ENCODE measurements around the gene SSBP3. TPM values are rescaled to one million over a fixed set of nuclear protein-coding genes. Genes with fewer than 3 reads are reported as not detected.
A peak's percentile ranks its signal among the peaks of the same experiment; 100 is the strongest.

Gene SSBP3
- total and polyA plus RNA-seq, 9 of the 15 experiments (the other 6 are each of a cell fraction or from before 2014, with no cell fraction given), result 8.7 to 108 (median 33.8) TPM

DNA sequence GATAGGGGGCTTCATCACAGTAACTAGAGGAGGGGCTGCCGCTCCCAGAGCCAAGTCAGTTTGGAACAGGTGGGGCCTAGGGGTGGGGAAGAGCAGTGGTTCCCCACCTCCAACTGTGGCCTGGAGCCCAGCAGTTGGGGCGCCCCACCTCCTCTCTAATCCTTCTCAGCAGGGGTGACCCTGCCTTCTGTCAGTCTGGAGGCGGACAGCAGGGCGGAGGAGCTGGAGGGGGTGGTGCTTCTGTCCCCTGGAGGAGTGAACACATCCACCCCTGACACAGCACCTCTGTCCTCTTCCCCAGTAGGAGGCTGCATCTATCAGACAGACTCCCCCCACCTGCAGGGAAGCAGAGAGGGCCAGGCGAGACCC is 132.4 kb downstream of the SSBP3 start:
- DNase-seq (ENCODE audit: extremely low read depth in 1 of 4, low spot score in 3 of 4), result peak; percentile 94 to 98 (median 96)
- Histone ChIP-seq H3K36me3 (ENCODE audit: control insufficient read depth, insufficient read depth, low read length) (peaks cover 27% of the 10 kb centered on the region; the same call in 2 of the 3 replicates), H3K9me3 (replicated peaks; ENCODE audit: control insufficient read depth, insufficient read depth, low read depth, low read length) (no peaks in the 10 kb centered on the region), H3K9me1 (ENCODE audit: control insufficient read depth, insufficient read depth, low read length) (peaks cover 15% of the 10 kb centered on the region), H3K79me2 (ENCODE audit: control insufficient read depth, insufficient read depth, low read length) (peaks cover 66% of the 10 kb centered on the region), H3K27me3 (ENCODE audit: control insufficient read depth in 2 of 2, insufficient read depth in 2 of 2, low read length in 2 of 2) (no peaks in the 10 kb centered on the region), H3K4me2 (ENCODE audit: insufficient read depth, low read length) (peak overlapping the region; percentile 66), H2AFZ (ENCODE audit: low read depth, low read length) (no peak overlapping the region), H3K27ac (ENCODE audit: extremely low read depth, low read depth, low read length) (peak overlapping the region; percentile 71), H3K4me3 (no peak overlapping the region; the same call in 1 of the 2 replicates), H3K4me1 (replicated peaks in 1 of 2; ENCODE audit: control insufficient read depth in 2 of 2, insufficient read depth in 2 of 2, low read length in 2 of 2) (peaks cover 43 to 49% of the 10 kb centered on the region in 2 experiments), H3K9ac (ENCODE audit: insufficient read depth in 1 of 2, low read depth in 2 of 2, low read length in 2 of 2) (peak overlapping the region; percentile 39 to 79), H4K20me1 (replicated peaks; ENCODE audit: control insufficient read depth, insufficient read depth, low read length) (peaks cover 40% of the 10 kb centered on the region)
- WGBS (ENCODE audit: insufficient coverage, low coverage, missing lambda C conversion rate), result 0% methylated on average over 5 of the region's 5 CpGs
- peak; percentile 96 for ATAC-seq
- POLR2A ChIA-PET, result interaction anchor here (0.6 to 2.8 kb wide), 8 partner anchors 12 to 278 kb away, joined by 3 to 11 read pairs (median 4); no protein-coding TSS in a partner anchor
- no TSS peak for BruUV-seq (replicated peaks)
- intact Hi-C loops (cut with micrococcal nuclease), result loop anchor here (1.0 to 5.0 kb wide), 5 partner anchors 37 to 215 kb away; no protein-coding TSS in a partner anchor
- peak; percentile 96 for FAIRE-seq
- in situ Hi-C loops (cut with MboI), result no loop called here
- CTCF ChIA-PET (ENCODE audit: low intra/inter-chr PET ratio), result interaction anchor here (0.6 kb wide), 2 partner anchors 399 to 441 kb away, joined by 3 to 4 read pairs; no protein-coding TSS in a partner anchor
- TF ChIP-seq GATA2 (CRISPR knock-in tag; IDR thresholded peaks at IDR 0.05) (no peak), KLF13 (tag; IDR thresholded peaks at IDR 0.05; ENCODE audit: borderline replicate concordance, low read depth) (peak; percentile 32; the same call in 1 of the 2 replicates), OTX1 (CRISPR knock-in tag; IDR thresholded peaks at IDR 0.05) (no peak), CLOCK (CRISPR knock-in tag; IDR thresholded peaks at IDR 0.05; ENCODE audit: borderline replicate concordance) (no peak), ETV6 (IDR thresholded peaks at IDR 0.05; ENCODE audit: borderline replicate concordance in 1 of 2, low read depth in 2 of 2, low read length in 1 of 2) (no peak), ETV6 (CRISPR knock-in tag; IDR thresholded peaks at IDR 0.05; ENCODE audit: borderline replicate concordance) (no peak), SMC3 (conservative IDR thresholded peaks at IDR 0.05; ENCODE audit: insufficient read depth, low read depth, low read length) (0 out of 2 replicates have a peak, but pooled peaks have one; percentile 32), ZZZ3 (IDR thresholded peaks at IDR 0.05) (no peak), SIN3A (IDR thresholded peaks at IDR 0.05; ENCODE audit: borderline replicate concordance in 2 of 2, control insufficient read depth in 1 of 2, low read depth in 2 of 2, low read length in 2 of 2) (peak in 1 of 2 experiments; percentile 60; a peak in 1 of 4 replicates), ATF2 (CRISPR knock-in tag; IDR thresholded peaks at IDR 0.05) (no peak), PHF8 (IDR thresholded peaks at IDR 0.05; ENCODE audit: borderline replicate concordance, low read length) (peak; percentile 27; the same call in 1 of the 2 replicates), ZFP91 (CRISPR knock-in tag; IDR thresholded peaks at IDR 0.05) (no peak), EP300 (IDR thresholded peaks at IDR 0.05; ENCODE audit: low read length) (peak; percentile 60; the same call in 1 of the 2 replicates), CAMTA2 (CRISPR knock-in tag; conservative IDR thresholded peaks at IDR 0.05) (no peak)
- TF ChIP-seq, protein P1, sequence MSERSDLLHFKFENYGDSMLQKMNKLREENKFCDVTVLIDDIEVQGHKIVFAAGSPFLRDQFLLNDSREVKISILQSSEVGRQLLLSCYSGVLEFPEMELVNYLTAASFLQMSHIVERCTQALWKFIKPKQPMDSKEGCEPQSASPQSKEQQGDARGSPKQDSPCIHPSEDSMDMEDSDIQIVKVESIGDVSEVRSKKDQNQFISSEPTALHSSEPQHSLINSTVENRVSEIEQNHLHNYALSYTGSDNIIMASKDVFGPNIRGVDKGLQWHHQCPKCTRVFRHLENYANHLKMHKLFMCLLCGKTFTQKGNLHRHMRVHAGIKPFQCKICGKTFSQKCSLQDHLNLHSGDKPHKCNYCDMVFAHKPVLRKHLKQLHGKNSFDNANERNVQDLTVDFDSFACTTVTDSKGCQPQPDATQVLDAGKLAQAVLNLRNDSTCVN (CRISPR knock-in tag; IDR thresholded peaks at IDR 0.05), result no peak
